Keratinocyte (primary cell): ENCODE data around the gene SCD.

Experiments
- CTCF ChIP-seq, 3 experiments: IDR thresholded peaks in 1 of 3; conservative IDR thresholded peaks in 1 of 3; optimal IDR thresholded peaks in 1 of 3; 2 replicates in 2 of 3; 3 replicates in 1 of 3; pipeline versions ENCODE3 to v1.5.1; 2011; ENCODE audit warnings: low read length in 3 of 3, mild to moderate bottlenecking in 3 of 3, moderate library complexity in 2 of 3, control low read depth in 1 of 3, inconsistent platforms in 1 of 3; ENCODE audit not compliant: insufficient read depth in 2 of 3; ENCODE audit errors: extremely low read depth in 1 of 3
- EZH2 ChIP-seq: IDR thresholded peaks from one replicate; pipeline ENCODE4 v1.6.1; 2012; ENCODE audit warnings: inconsistent platforms, mild to moderate bottlenecking, low read length, moderate library complexity

DNA sequence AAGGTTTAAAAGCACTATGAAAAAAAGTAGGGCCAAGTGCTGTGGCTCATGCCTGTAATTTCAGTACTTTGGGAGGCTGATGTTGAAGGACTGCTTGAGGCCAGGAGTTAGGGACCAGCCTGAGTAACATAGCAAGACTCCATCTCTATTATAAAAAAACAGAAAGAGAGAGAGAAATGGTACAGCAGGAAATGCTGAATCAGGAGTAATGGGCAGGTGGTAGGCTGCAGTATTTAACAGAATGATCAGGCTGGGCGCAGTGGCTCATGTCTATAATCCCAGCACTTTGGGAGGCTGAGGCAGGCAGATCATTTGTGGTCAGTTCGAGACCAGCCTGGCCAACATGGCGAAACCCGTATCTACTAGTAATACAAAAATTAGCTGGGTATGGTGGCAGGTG, 49.6 kb downstream of the SCD start:
- no peak for TF ChIP-seq CTCF (optimal IDR thresholded peaks at IDR 0.05 in 1 of 3, IDR thresholded peaks at IDR 0.05 in 1 of 3, conservative IDR thresholded peaks at IDR 0.05 in 1 of 3; ENCODE audit: extremely low read depth in 1 of 3, insufficient read depth in 2 of 3, low read length in 3 of 3)
- no peak for TF ChIP-seq EZH2
